HEK293 (cell line): ENCODE results near the gene ENTPD8.

Experiments
- CTCF ChIA-PET: fragments of 350-600 bp; formaldehyde crosslinking; extraction: SDS; loops from one replicate; lab custom pipeline; 2021; ENCODE audit warnings: antibody characterized with exemption; lab: Yijun Ruan, JAX
- POLR2A ChIA-PET: fragments of 300-600 bp; formaldehyde crosslinking; extraction: SDS; loops from one replicate; lab custom pipeline; 2020; ENCODE audit warnings: antibody characterized with exemption, inconsistent platforms; lab: Yijun Ruan, JAX
- H3K27ac ChIP-seq: fragments of 200-500 bp; sonication (Bioruptor generic); 2 replicates; pipeline ENCODE4 v1.5.1; 2014; ENCODE audit warnings: low read depth, low read length, control low read depth, inconsistent platforms; ENCODE audit errors: extremely low read depth
- H3K36me3 ChIP-seq, 2 experiments: fragments of 200-500 bp in 1 of 2; sonication (Bioruptor generic) in 1 of 2; 1 replicate in 1 of 2; 2 replicates in 1 of 2; pipeline ENCODE4 v1.5.1; 2014 to 2017; ENCODE audit warnings: inconsistent platforms in 2 of 2, low read length in 2 of 2; ENCODE audit not compliant: control insufficient read depth in 2 of 2, insufficient read depth in 1 of 2
- H3K4me1 ChIP-seq: fragments of 200-500 bp; sonication (Bioruptor generic); 2 replicates; pipeline ENCODE4 v1.5.1; 2014; ENCODE audit warnings: mild to moderate bottlenecking, low read length, inconsistent platforms; ENCODE audit not compliant: control insufficient read depth, insufficient read depth
- H3K4me3 ChIP-seq: 2 replicates; pipeline ENCODE4 v1.5.1; 2011; ENCODE audit warnings: low read depth, mild to moderate bottlenecking, control low read depth, low read length, moderate library complexity
- H3K9me3 ChIP-seq: fragments of 200-500 bp; sonication (Bioruptor generic); 2 replicates; pipeline ENCODE4 v1.5.1; 2014; ENCODE audit warnings: low read depth, low read length, inconsistent platforms; ENCODE audit not compliant: control insufficient read depth, insufficient read depth
- AEBP2 ChIP-seq: fragments of 450-650 bp; formaldehyde crosslinking; IDR thresholded peaks from 2 replicates; pipeline ENCODE4 v1.5.1; 2016; ENCODE audit warnings: missing biosample characterization, missing genetic modification characterization, borderline replicate concordance
- BCL11A ChIP-seq: fragments of 450-650 bp; formaldehyde crosslinking; IDR thresholded peaks from 2 replicates; pipeline ENCODE4 v1.5.1; 2016; ENCODE audit warnings: low read depth, missing biosample characterization, missing genetic modification characterization
- KLF1 ChIP-seq: fragments of 450-650 bp; formaldehyde crosslinking; IDR thresholded peaks from 2 replicates; pipeline ENCODE4 v1.5.1; 2016; ENCODE audit warnings: missing biosample characterization, missing genetic modification characterization
- MEIS1 ChIP-seq: sonication (generic); formaldehyde crosslinking; IDR thresholded peaks from 2 replicates; pipeline ENCODE4 v1.8.1; 2022; ENCODE audit warnings: missing genetic modification reagents, mild to moderate bottlenecking, borderline replicate concordance
- MYNN ChIP-seq: fragments of 450-650 bp; formaldehyde crosslinking; IDR thresholded peaks from 2 replicates; pipeline ENCODE4 v1.5.1; 2016; ENCODE audit warnings: missing biosample characterization, missing genetic modification characterization, borderline replicate concordance
- SP3 ChIP-seq: fragments of 450-650 bp; formaldehyde crosslinking; IDR thresholded peaks from 2 replicates; pipeline ENCODE4 v1.5.1; 2016; ENCODE audit warnings: missing biosample characterization, missing genetic modification characterization
- TCF7L2 ChIP-seq: IDR thresholded peaks from 2 replicates; pipeline ENCODE4 v1.6.1; 2011; ENCODE audit warnings: low read depth, mild to moderate bottlenecking, inconsistent platforms, low read length, moderate library complexity, borderline replicate concordance
- ZBTB1 ChIP-seq: fragments of 450-650 bp; formaldehyde crosslinking; IDR thresholded peaks from 2 replicates; pipeline ENCODE4 v1.5.1; 2016; ENCODE audit warnings: missing biosample characterization, missing genetic modification characterization
- ZFP41 ChIP-seq: fragments of 450-650 bp; formaldehyde crosslinking; IDR thresholded peaks from 2 replicates; pipeline ENCODE4 v1.5.1; 2016; ENCODE audit warnings: missing biosample characterization, missing genetic modification characterization, borderline replicate concordance
- ZFP69B ChIP-seq: fragments of 450-650 bp; formaldehyde crosslinking; IDR thresholded peaks from 2 replicates; pipeline ENCODE4 v1.5.1; 2016; ENCODE audit warnings: missing biosample characterization, missing genetic modification characterization
- ZNF132 ChIP-seq: fragments of 450-650 bp; formaldehyde crosslinking; IDR thresholded peaks from 2 replicates; pipeline ENCODE4 v1.5.1; 2017; ENCODE audit warnings: missing biosample characterization, missing genetic modification characterization, borderline replicate concordance
- ZNF146 ChIP-seq: fragments of 450-650 bp; formaldehyde crosslinking; IDR thresholded peaks from 2 replicates; pipeline ENCODE4 v1.5.1; 2016; ENCODE audit warnings: missing biosample characterization, missing genetic modification characterization
- ZNF214 ChIP-seq: fragments of 450-650 bp; formaldehyde crosslinking; IDR thresholded peaks from 2 replicates; pipeline ENCODE4 v1.5.1; 2017; ENCODE audit warnings: missing biosample characterization, mild to moderate bottlenecking, missing genetic modification characterization, borderline replicate concordance
- ZNF37A ChIP-seq: fragments of 450-650 bp; IDR thresholded peaks from 2 replicates; pipeline ENCODE4 v1.5.1; 2018; ENCODE audit warnings: missing biosample characterization, missing genetic modification characterization
- ZNF426 ChIP-seq: fragments of 450-650 bp; formaldehyde crosslinking; IDR thresholded peaks from 2 replicates; pipeline ENCODE4 v1.5.1; 2017; ENCODE audit warnings: missing biosample characterization, missing genetic modification characterization, mild to moderate bottlenecking, inconsistent platforms, moderate library complexity
- ZNF548 ChIP-seq: fragments of 450-650 bp; formaldehyde crosslinking; IDR thresholded peaks from 2 replicates; pipeline ENCODE4 v1.5.1; 2016; ENCODE audit warnings: missing biosample characterization, missing genetic modification characterization
- ZNF555 ChIP-seq: fragments of 450-650 bp; formaldehyde crosslinking; conservative IDR thresholded peaks from 2 replicates; pipeline ENCODE4 v1.5.1; 2017; ENCODE audit warnings: missing biosample characterization, mild to moderate bottlenecking, missing genetic modification characterization, inconsistent platforms
- ZNF600 ChIP-seq: fragments of 450-650 bp; formaldehyde crosslinking; IDR thresholded peaks from 2 replicates; pipeline ENCODE4 v1.5.1; 2016; ENCODE audit warnings: missing biosample characterization, missing genetic modification characterization
- ZNF610 ChIP-seq: fragments of 450-650 bp; formaldehyde crosslinking; IDR thresholded peaks from 2 replicates; pipeline ENCODE4 v1.5.1; 2016; ENCODE audit warnings: missing biosample characterization, missing genetic modification characterization, borderline replicate concordance
- ZNF701 ChIP-seq: fragments of 450-650 bp; formaldehyde crosslinking; IDR thresholded peaks from 2 replicates; pipeline ENCODE4 v1.5.1; 2016; ENCODE audit warnings: missing biosample characterization, missing genetic modification characterization
- ZNF791 ChIP-seq: fragments of 450-650 bp; formaldehyde crosslinking; IDR thresholded peaks from 2 replicates; pipeline ENCODE4 v1.5.1; 2016; ENCODE audit warnings: missing biosample characterization, missing genetic modification characterization
- ZNF843 ChIP-seq: fragments of 450-650 bp; formaldehyde crosslinking; IDR thresholded peaks from 2 replicates; pipeline ENCODE4 v1.5.1; 2016; ENCODE audit warnings: missing biosample characterization, missing genetic modification characterization
- TF ChIP-seq, protein P1 (sequence below): fragments of 450-650 bp; formaldehyde crosslinking; IDR thresholded peaks from 2 replicates; pipeline ENCODE4 v1.5.1; 2016; ENCODE audit warnings: missing biosample characterization, missing genetic modification characterization
- TF ChIP-seq, protein P2 (sequence below): fragments of 450-650 bp; formaldehyde crosslinking; IDR thresholded peaks from 2 replicates; pipeline ENCODE4 v1.5.1; 2016; ENCODE audit warnings: missing biosample characterization, missing genetic modification characterization

The ENTPD8 gene

DNA sequence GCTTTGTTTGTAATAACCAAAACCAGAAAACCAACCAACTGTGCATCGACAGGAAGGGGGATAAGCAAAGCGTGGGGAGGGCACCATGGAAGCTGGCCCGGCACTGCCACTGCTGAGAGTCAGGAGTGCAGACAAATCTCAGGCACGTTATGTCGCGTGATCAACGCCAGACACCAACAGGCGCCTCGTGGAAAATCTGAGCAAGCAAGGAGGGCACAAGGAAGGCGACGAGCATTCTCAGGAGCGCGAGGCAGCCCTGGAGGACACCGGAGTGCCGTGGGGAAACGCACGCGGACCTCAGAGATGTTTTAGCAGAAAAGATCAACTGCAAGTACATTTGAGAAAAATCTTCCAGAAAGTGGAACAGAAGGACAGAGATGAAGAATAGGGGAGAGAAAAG, 33.1 kb upstream of the ENTPD8 start:
- ChIA-PET CTCF (no interaction called here), POLR2A (interaction anchor here (1.3 kb wide), 1 partner anchor 15 kb away, joined by 3 read pairs; no protein-coding TSS in a partner anchor)
- no peaks in the 10 kb centered on the region for H3K4me1 ChIP-seq
- H3K4me3 ChIP-seq: no peak overlapping the region
- TF ChIP-seq ZNF610 (no peak), MEIS1 (CRISPR knock-in tag) (no peak), ZNF214 (tag by site-specific recombination) (no peak), BCL11A (no peak), ZNF37A (tag by site-specific recombination) (no peak), ZNF146 (tag by site-specific recombination) (no peak), ZNF843 (tag by site-specific recombination) (no peak), ZNF555 (tag by site-specific recombination) (no peak)
- TF ChIP-seq, protein P1, sequence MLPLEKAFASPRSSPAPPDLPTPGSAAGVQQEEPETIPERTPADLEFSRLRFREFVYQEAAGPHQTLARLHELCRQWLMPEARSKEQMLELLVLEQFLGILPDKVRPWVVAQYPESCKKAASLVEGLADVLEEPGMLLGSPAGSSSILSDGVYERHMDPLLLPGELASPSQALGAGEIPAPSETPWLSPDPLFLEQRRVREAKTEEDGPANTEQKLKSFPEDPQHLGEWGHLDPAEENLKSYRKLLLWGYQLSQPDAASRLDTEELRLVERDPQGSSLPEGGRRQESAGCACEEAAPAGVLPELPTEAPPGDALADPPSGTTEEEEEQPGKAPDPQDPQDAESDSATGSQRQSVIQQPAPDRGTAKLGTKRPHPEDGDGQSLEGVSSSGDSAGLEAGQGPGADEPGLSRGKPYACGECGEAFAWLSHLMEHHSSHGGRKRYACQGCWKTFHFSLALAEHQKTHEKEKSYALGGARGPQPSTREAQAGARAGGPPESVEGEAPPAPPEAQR (tag by site-specific recombination): no peak
- no peaks in the 10 kb centered on the region for H3K9me3 ChIP-seq
- H3K36me3 ChIP-seq: no peaks in the 10 kb centered on the region
- H3K27ac ChIP-seq: no peak overlapping the region

DNA sequence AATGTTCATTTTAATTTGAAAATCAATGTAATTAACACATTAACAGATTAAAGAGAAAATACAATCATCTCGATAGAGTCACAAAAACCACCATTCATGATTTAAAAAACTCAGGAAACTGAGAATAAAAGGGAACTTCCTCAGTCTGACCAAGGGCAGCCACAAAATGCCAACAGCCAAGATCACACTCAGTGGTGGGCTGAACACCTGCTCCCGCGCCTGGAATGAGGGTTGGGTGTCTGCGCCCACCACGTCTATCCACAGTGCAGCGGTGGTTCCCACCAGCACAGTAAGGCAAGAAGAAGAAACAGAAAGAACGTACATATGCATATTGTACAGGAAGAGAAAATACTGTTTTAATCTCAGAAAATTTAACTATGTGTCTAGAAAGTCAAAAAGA, 29.6 kb upstream of the ENTPD8 start:
- Histone ChIP-seq H3K9me3 (no peaks in the 10 kb centered on the region), H3K4me1 (no peaks in the 10 kb centered on the region), H3K4me3 (no peak overlapping the region), H3K27ac (no peak overlapping the region), H3K36me3 (no peaks in the 10 kb centered on the region)
- TF ChIP-seq KLF1 (tag by site-specific recombination) (no peak), ZNF600 (no peak), MYNN (no peak), ZFP41 (tag by site-specific recombination) (no peak), ZNF843 (tag by site-specific recombination) (no peak), ZNF791 (no peak), TCF7L2 (no peak), SP3 (tag by site-specific recombination) (no peak), ZNF701 (tag by site-specific recombination) (no peak), ZFP69B (tag by site-specific recombination) (no peak), ZBTB1 (tag by site-specific recombination) (no peak), ZNF426 (tag by site-specific recombination) (no peak), ZNF548 (tag by site-specific recombination) (no peak), AEBP2 (tag by site-specific recombination) (no peak), ZNF132 (tag by site-specific recombination) (no peak)
- TF ChIP-seq, protein P2, sequence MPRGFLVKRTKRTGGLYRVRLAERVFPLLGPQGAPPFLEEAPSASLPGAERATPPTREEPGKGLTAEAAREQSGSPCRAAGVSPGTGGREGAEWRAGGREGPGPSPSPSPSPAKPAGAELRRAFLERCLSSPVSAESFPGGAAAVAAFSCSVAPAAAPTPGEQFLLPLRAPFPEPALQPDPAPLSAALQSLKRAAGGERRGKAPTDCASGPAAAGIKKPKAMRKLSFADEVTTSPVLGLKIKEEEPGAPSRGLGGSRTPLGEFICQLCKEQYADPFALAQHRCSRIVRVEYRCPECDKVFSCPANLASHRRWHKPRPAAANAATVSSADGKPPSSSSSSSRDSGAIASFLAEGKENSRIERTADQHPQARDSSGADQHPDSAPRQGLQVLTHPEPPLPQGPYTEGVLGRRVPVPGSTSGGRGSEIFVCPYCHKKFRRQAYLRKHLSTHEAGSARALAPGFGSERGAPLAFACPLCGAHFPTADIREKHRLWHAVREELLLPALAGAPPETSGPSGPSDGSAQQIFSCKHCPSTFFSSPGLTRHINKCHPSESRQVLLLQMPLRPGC: no peak
- POLR2A ChIA-PET: interaction anchor here (0.9 kb wide), 1 partner anchor 12 kb away, joined by 3 read pairs; the partner anchor contains the start of gene NSMF
- CTCF ChIA-PET: interaction anchor here (1.1 to 1.3 kb wide), 3 partner anchors 25 to 184 kb away, joined by 3 read pairs; no protein-coding TSS in a partner anchor
